WERI-Rb-1 (cell line): ENCODE data around the gene NLRP9.

Experiments used
- DNase-seq: peaks from one replicate; pipeline ENCODE4 v3.0.0-alpha.2; 2020
- H3K27ac ChIP-seq: fragments of 250-450 bp; sonication (Bioruptor Pico); 2 replicates; pipeline ENCODE4 v1.5.1; 2020; ENCODE audit warnings: mild to moderate bottlenecking, moderate library complexity
- H3K27me3 ChIP-seq: fragments of 250-450 bp; sonication (Bioruptor Pico); 2 replicates; pipeline ENCODE4 v1.5.1; 2021; ENCODE audit warnings: mild to moderate bottlenecking, low read depth, moderate library complexity; ENCODE audit not compliant: insufficient read depth, severe bottlenecking
- H3K36me3 ChIP-seq: fragments of 250-450 bp; sonication (Bioruptor Pico); 2 replicates; pipeline ENCODE4 v1.5.1; 2020; ENCODE audit warnings: mild to moderate bottlenecking, moderate library complexity
- H3K4me3 ChIP-seq: 2 replicates; pipeline ENCODE4 v1.5.1; 2011; ENCODE audit warnings: low read depth, mild to moderate bottlenecking, control low read depth, low read length
- H3K9me3 ChIP-seq: fragments of 250-450 bp; sonication (Bioruptor Pico); 2 replicates; pipeline ENCODE4 v1.5.1; 2021; ENCODE audit warnings: mild to moderate bottlenecking, moderate library complexity; ENCODE audit not compliant: severe bottlenecking
- TF ChIP-seq, protein P1 (sequence below): IDR thresholded peaks from 2 replicates; pipeline ENCODE4 v1.5.1; 2011; ENCODE audit warnings: low read depth, mild to moderate bottlenecking, control low read depth, inconsistent platforms, low read length

NLRP9 gene

DNA sequence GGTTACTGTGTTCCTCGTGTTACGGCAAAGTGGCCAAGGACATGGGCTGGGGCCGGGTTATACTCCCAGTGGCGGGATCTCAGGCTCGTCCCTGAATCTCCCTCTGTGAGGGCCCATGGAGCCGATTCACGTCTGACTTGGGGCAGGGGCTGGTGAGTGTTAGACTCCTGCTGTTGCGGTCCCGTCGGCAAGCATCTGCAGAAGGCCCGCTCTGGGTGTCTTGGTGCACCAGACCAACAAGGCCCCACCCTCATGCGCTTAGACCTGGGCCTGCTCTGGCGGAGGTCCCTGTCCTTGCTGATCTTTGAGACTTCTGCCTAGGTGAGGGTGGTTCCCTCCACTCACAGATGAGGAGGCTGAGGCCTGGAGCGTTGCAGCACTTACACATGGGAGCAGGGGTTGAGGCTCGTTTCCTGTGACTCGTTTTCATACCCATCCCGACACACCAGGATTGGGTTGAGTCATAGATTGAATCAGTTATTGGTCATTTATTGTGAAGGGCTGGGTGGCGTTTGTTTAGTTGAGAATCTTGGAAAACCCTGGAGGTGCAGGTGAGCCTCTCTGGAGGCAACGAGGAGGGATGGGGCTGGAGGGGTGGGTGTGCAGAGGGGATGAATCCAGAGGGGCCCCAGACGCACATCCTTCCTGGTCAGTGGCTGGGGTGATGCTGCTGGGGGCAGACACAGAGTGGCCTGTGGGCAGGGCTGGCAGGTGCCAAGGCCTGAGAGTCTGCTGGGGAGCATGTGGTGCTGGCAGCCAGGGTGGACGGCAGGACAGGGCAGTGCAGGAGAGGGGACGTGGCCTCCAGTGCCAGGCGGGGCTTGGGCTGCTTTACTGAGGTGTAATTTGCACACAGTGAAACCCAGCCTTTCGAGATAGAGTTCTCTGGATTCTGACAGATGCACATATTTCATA is 58.6 kb downstream of the NLRP9 start:
- H3K27me3 ChIP-seq, result no peaks in the 10 kb centered on the region
- DNase-seq, result no peak
- no peak overlapping the region for H3K27ac ChIP-seq
- H3K36me3 ChIP-seq, result peaks cover 75% of the 10 kb centered on the region
- no peak overlapping the region for H3K4me3 ChIP-seq
- TF ChIP-seq, protein P1, sequence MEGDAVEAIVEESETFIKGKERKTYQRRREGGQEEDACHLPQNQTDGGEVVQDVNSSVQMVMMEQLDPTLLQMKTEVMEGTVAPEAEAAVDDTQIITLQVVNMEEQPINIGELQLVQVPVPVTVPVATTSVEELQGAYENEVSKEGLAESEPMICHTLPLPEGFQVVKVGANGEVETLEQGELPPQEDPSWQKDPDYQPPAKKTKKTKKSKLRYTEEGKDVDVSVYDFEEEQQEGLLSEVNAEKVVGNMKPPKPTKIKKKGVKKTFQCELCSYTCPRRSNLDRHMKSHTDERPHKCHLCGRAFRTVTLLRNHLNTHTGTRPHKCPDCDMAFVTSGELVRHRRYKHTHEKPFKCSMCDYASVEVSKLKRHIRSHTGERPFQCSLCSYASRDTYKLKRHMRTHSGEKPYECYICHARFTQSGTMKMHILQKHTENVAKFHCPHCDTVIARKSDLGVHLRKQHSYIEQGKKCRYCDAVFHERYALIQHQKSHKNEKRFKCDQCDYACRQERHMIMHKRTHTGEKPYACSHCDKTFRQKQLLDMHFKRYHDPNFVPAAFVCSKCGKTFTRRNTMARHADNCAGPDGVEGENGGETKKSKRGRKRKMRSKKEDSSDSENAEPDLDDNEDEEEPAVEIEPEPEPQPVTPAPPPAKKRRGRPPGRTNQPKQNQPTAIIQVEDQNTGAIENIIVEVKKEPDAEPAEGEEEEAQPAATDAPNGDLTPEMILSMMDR, result no peak
- no peaks in the 10 kb centered on the region for H3K9me3 ChIP-seq

DNA sequence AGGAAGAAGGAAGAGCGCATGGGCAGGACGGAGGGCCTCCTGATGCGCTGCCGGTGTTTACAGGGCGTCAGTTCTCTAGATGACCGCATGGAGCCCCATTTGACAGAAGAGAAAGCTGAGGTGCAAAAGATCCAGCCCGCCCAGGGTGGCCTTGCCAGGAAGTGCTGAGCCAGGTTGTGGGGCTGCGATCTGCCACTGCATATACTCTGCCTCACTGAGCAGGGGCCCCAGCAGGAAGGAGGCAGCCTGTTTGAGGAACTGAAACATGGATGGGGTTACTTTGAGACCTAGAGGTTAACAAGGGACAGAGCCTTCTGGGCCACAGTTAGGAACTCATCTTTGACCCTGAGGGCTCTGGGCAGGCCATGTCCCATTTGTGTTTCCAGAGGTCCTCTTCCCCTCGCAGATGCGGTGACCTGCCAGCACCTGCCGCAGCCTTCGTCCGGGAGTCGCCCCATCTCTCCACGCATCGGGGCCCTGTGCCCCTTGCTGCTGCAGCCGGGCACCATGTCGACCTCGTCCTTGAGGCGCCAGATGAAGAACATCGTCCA is 60.0 kb downstream of the NLRP9 start:
- Histone ChIP-seq H3K27me3 (no peaks in the 10 kb centered on the region), H3K4me3 (no peak overlapping the region), H3K36me3 (peaks cover 78% of the 10 kb centered on the region), H3K27ac (no peak overlapping the region), H3K9me3 (no peaks in the 10 kb centered on the region)
- TF ChIP-seq, protein P1, result no peak
- no peak for DNase-seq

DNA sequence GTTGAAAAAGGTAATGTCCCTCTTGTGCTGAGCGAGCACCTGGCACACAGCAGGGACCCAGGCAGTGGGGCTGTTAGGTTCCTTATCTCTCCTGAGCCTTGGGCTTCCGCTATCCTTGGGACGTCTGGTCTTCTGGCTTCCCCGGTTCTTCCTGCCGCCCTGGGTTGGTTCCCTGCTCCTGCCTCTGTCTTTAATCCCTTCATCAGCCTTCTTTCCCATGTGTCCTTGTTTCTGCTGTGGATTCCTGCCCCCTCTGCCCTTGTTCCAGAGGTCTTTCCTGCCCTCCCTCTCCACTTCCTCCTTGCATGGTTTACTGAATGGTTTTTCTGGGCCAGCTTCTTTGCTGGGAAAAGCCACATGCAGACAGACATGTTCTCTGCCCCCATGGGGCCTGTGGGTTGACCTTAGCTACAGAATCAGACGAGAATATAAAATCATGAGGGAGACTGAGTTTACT is 60.6 kb downstream of the NLRP9 start:
- Histone ChIP-seq H3K27ac (no peak overlapping the region), H3K9me3 (no peaks in the 10 kb centered on the region), H3K36me3 (peaks cover 77% of the 10 kb centered on the region), H3K27me3 (no peaks in the 10 kb centered on the region), H3K4me3 (no peak overlapping the region)
- TF ChIP-seq, protein P1, result no peak
- no peak for DNase-seq

DNA sequence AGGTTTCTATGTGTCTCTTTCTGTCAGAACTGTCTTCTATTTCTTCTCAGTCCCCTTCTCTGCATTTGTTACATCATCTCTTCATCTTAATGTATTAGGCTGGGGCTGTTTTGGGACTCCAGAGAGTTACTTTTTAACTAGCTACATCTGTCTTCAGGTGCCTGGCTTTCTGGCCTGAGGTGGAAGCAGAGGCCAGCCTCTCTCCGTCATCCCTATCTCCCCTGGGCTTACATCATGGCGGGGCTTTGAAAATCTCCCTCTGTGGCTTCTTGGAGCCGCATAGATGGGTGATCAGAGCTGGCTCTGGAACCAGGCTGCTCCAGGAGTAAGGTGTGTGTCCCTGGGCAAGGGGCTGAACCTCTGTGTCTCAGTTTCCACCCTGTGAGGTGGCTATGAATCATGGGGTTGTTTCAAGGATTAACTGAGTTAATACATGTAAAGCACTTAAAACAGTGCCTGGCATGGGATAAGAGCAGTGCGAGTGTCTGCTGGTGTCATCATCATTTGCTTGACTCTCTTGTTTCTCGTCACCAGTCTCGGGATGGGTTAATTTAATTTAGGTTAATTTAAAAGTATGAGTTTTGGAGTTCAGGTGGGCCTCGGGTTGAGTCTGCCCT is 61.2 kb downstream of the NLRP9 start:
- peaks cover 76% of the 10 kb centered on the region for H3K36me3 ChIP-seq
- H3K9me3 ChIP-seq, result no peaks in the 10 kb centered on the region
- H3K27me3 ChIP-seq, result no peaks in the 10 kb centered on the region
- TF ChIP-seq, protein P1, result no peak
- no peak for DNase-seq
- H3K4me3 ChIP-seq, result no peak overlapping the region
- no peak overlapping the region for H3K27ac ChIP-seq

DNA sequence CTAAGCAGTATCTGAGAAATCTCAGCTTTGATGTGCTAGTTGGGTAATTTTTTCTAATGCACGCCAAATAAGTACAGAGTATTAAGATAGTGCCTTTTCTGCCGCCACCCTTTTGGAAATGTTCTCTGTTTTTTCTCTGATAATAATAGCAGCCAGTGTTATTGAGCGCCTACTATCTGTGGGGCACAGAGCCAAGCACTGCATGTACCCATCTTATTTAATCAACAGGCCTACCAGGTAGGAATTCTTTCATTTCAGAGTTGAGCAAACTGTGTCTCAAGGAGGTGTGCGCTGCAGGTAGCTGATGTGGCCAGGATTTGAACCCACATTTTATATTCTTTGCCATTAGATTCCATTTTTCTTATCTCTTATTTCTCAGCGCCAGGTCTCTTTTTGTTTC is 61.8 kb downstream of the NLRP9 start:
- Histone ChIP-seq H3K36me3 (peaks cover 76% of the 10 kb centered on the region), H3K9me3 (no peaks in the 10 kb centered on the region), H3K4me3 (no peak overlapping the region; the same call in 1 of the 2 replicates), H3K27me3 (no peaks in the 10 kb centered on the region), H3K27ac (no peak overlapping the region)
- TF ChIP-seq, protein P1, result no peak
- no peak for DNase-seq
